HG02588 (cell line): ENCODE data around the gene HILPDA.

Experiments used
- ATAC-seq: cut with Tn5 transposase; IDR thresholded peaks from one replicate; pipeline ENCODE4 v1.9.1; 2021; ENCODE audit warnings: mild to moderate bottlenecking, moderate library complexity; ENCODE audit not compliant: unreplicated experiment

HILPDA gene

GRCh38 chr7:128455543-128456254, at the start of gene HILPDA:
HILPDA (plus strand) TSS chr7:128455878; CDS start chr7:128457269, 1,391 bp downstream.
- peak; percentile 88 for ATAC-seq

GRCh38 chr7:128406314-128407232, 49.1 kb upstream of the HILPDA start:
- no peak for ATAC-seq

GRCh38 chr7:128407233-128407589, 48.5 kb upstream of the HILPDA start:
- no peak for ATAC-seq

- ATAC-seq = no peak
Measured at GRCh38 chr7:128407751-128408708, 47.6 kb upstream of the HILPDA start.

GRCh38 chr7:128408709-128409595, 46.7 kb upstream of the HILPDA start:
- no peak for ATAC-seq

DNA sequence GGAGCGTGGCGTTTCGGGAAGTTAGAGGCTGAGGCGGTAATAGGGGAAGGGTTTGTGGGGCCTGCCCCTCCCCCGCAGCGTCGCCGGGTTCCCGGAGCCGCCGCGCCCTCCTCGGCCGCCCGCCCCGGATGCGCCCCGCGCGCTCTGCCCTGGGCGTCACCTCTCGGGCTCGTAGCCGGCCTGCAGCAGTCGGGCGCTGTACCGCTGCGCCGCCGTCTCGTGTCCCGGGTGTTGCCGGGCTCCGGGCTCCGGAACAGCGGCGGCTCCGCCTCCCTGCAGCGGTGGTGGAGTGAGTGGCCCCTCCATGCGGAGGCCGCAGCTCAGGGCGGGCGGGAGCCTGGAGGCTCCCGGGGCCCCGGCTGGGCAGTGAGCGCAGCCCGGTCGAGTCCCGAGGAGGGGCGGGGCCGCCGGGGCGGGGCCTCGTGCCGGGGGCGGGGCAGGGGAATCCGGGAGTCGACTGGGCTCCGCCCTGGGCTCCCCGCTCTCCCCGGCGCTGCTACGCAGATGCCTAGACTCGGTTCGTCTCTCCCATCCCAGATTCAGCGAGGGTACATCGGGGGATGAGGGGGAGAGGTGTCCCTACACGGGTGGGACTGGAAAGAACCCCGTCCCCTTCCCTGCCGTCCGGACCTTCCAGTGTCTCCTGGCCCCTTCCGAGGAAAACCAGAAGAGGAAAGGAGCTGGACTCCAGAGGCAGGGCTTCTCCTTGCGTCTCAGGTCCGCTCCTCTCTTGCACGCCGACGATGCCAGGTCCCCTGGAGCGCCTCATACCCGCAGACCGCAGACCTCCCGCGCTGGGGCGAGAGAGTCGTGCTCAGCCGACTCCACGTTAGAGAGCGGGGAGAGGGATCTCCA, 45.9 kb upstream of the HILPDA start, which contains the start of gene IMPDH1:
IMPDH1 (minus strand) TSS at position 387 of the 855 bp plus-strand sequence; CDS start at position 306, 81 bp downstream.
- peak; percentile 84 for ATAC-seq

- no peak for ATAC-seq
Measured at GRCh38 chr7:128410451-128410753, 45.3 kb upstream of the HILPDA start.

- ATAC-seq = no peak
Measured at GRCh38 chr7:128415217-128415785, 40.4 kb upstream of the HILPDA start.

- ATAC-seq = no peak
Measured at GRCh38 chr7:128417071-128417470, 38.6 kb upstream of the HILPDA start.

DNA sequence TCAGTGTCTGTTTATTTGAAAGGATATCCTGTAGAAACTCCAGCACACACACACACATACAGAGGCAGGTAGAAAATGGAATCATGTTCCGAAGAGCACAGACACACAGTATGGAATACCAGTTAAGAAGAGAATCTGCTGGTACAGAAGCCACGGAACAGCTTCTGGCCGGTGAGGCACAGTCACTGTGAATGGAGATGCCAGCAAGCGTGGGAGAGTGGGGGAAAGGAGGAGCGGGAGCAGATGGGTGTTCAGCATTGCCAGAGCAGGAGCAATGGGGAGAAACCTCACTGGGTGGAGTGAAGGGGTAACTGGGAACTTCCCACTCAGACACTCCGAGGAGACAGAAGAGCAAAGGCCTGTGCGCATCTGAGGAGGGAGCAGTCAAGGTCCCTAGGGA, 36.4 kb upstream of the HILPDA start:
- ATAC-seq = no peak

GRCh38 chr7:128420773-128421172, 34.9 kb upstream of the HILPDA start:
- no peak for ATAC-seq

- ATAC-seq = no peak
Measured at GRCh38 chr7:128421384-128421783, 34.3 kb upstream of the HILPDA start.

- ATAC-seq = no peak
Measured at GRCh38 chr7:128422037-128422436, 33.6 kb upstream of the HILPDA start.

GRCh38 chr7:128422842-128423241, 32.8 kb upstream of the HILPDA start:
- no peak for ATAC-seq

- ATAC-seq = no peak
Measured at GRCh38 chr7:128424686-128425275, 30.9 kb upstream of the HILPDA start.

DNA sequence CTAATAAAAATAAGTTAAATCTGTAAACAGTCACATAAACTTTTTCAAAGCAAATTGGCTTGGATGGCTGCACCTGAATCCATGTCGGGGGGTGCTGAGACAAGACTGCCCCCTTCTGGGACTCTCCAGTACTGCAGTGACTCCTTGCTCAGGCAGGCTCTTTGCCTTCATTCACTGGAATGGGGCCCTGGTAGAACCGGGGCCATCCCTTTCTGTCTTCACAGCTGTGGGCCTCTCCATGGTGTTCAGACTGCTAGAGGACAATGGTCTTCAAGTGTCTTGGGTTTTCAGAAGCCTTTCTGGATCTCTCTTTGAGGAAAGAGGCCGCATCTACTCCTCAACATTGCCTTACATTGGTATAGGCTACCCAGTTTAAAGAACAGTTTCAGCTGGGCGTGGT, 29.8 kb upstream of the HILPDA start:
- no peak for ATAC-seq

- no peak for ATAC-seq
Measured at GRCh38 chr7:128427289-128427891, 28.3 kb upstream of the HILPDA start.

DNA sequence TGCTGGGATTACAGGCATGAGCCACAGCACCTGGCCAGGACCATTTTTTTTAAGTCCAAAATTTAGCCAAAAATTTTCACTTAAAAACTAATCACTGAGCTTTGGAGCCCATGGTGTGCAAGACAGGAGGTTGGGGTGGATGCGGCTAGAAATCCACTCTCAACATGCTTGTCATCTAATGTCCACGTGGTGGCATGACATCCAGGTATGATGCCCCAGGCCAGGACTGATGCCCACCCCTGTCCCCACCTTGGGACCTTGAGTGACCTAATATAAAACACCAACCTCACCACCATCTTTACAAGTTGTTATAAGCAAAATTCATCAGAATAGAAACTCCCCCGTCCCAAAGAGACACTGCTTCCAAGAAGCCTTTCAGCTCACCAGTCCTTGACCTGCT, 25.5 kb upstream of the HILPDA start:
- no peak for ATAC-seq
